SKM-1 (cell line): ENCODE results near the gene ADTRP.
A peak's percentile ranks its signal among the peaks of the same experiment; 100 is the strongest.
"Not testable (repeated sequence)": the region's sequence is repeated elsewhere in the genome, so short reads cannot be mapped to it uniquely, and the experiment has no call there.

Source experiments
- DNase-seq: peaks from one replicate; lab custom pipeline; 2025; ENCODE audit not compliant: unreplicated experiment; lab: John Stamatoyannopoulos, UW

ADTRP gene

DNA sequence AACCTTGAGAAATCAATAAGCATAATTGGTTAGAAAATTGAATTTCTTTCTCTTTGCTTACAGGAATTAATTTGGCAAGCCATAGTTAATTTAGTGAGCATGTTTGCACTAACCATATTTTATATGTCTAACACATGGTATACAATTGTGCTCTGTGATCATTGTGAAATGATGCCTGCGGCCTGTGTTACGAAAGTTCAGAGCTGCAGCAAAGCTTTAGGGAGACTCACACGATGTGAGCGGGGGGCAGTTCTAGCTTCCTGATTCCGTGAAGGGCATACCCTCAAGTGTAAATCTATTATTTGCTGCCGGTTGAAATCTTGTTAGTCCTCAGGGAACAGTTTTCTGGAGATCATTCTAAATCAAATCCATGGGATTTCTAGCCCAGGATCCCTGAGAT lies 25.5 kb upstream of the ADTRP start:
- peak; percentile 83 for DNase-seq

DNA sequence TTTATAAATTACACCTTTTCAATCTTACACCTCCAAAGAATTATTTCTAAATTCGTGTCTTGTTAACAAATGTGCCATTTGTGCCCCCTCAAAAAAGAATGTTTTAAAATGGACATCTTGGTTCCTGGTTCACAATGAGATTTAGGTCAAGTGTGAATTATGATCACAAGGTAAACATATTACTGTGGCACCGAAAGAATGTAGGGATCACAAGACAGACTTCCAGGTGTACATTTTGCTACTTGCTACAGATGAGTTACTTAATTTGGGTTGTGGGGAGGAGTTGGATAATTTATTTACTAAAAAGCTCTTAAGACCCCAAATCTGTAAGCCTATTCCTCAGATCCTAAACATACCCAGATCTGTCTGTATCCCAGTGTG lies 25.0 kb upstream of the ADTRP start:
- no peak for DNase-seq

GRCh38 chr6:11802886-11803590 lies 24.4 kb upstream of the ADTRP start:
- DNase-seq: no peak

- not testable (repeated sequence) for DNase-seq
Observed at GRCh38 chr6:11800531-11800930, 21.9 kb upstream of the ADTRP start.

- no peak for DNase-seq
Observed at GRCh38 chr6:11798538-11798937, 19.9 kb upstream of the ADTRP start.

DNA sequence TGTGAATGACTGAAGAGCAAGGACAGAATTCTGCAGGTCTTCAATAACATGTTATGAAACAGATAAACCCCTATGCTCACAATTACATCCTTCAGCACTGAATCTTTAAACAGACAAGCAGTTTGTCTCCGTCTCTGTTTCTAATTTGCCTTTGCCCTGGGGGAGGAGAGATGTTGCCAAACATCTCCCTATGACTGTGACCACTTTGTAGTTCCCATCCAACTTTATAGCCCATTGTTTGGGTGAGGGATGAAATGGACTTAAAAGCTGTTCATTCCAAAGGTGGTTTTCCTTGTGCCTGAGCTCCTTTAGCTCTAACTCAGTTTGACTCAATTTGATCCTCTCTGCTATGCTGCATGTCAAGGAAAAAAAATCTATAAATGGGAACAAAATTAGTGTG lies 19.5 kb upstream of the ADTRP start:
- no peak for DNase-seq

DNA sequence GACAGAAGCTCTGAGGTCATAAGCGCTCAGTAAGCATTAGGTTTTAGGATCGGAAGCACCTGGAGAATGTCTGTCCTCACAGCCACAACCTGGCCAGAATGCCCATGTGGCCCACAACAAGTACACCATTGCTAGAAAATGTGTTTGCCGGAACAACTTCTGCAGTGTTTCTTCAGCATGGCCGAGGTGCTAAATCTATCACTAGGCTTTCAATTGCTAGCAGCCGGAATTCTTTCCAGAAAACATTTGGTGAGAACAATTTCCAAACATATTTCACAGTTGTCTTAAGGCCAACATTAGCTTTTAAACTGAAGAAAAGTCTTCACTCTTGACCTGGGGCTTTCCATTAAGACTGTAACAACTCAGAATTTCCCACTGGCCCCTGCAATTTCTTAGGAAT lies 18.2 kb upstream of the ADTRP start:
- no peak for DNase-seq

DNA sequence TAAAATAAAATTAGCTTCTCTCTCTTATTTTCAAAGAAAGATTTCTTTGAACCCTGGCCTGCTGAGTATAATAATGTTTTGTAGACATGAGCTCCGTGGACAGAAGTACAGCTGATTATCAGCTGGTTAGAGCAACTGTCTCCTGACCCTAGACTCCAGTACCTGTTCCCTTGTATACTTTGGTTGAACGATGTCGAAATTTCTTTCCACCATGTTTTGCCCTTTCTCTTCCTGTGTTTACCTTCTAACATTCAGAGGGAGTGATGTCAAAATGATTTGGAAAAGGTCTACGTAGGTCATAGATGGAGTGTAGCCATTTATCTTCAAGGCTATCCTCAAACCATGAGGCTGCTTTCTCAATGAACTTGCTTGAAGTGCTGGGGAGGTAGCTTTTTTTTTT lies 16.8 kb upstream of the ADTRP start:
- DNase-seq: no peak

GRCh38 chr6:11793277-11793676 lies 14.7 kb upstream of the ADTRP start:
- no peak for DNase-seq

DNA sequence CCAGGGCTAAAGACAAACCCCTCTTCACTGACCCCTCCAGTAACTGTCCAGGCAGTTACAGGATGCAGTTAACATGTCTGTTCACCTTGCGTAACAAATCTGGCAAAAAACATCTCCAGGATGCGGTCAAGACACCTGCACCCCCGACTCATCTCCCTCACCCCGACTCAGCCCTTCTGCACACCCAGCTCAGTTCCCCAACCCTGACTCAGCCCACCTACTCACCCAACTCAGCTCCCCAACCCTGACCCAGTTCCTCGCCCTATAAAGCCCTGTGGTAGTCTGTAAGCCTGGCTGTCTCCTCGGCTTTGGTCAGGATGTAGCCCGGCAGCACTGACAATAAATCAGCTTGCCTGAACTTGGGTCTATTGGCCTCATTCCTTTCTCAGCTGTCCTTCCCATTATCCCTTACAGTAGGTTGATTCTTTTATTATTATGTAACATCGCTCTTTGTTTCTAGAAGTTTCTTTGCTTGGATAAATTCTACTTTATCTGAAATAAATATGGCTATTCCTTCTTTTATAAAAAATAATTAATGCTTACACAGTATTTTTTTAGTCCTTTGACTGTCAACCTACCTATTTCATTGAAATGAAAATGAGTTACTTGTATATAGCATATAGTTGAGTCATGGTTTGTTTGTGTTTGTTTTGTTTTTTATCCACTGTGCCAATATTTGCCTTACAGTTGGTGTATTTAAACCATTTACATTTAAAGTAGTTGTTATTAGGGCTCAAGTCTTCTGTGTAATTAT lies 12.9 kb upstream of the ADTRP start:
- no peak for DNase-seq

DNA sequence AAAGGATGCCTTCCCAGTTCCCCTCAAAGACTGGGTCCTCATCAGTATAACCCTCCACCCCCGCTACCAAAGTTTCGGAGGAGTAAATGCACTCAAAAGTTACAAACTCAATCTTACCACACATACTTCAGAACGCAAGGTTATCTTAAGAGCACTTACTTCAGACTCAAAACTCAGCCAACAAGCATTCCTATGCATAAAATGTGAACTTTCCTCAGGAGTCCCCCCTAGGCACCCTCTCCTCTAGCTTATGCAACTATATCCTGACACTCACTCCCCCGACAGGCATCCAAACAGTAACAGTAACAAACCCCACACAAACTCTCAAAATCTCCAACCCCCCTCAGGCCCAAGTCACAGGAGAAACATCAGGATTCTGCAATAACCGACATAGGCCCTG lies 11.1 kb upstream of the ADTRP start:
- DNase-seq: no peak

GRCh38 chr6:11788043-11788442 lies 9.4 kb upstream of the ADTRP start:
- peak; percentile 22 for DNase-seq

GRCh38 chr6:11785774-11786579 lies 7.4 kb upstream of the ADTRP start:
- DNase-seq: no peak

DNA sequence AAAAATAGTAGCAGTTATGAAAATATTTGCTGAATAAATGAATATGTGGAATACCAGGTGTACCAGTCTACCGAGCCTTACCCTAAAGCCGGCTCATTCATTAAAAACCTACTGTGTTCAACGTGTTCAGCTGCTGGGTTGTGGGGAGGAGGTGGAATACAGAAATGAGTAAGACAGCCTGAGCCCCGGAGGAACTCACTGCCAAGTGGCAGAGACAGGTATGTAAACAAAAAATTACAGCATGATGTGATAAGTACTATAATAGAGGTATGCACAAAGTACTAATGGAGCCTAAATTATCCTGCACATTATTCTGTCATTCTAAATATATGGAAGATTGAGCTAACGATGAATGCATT lies 6.8 kb upstream of the ADTRP start:
- DNase-seq: no peak

GRCh38 chr6:11784341-11784740 lies 5.7 kb upstream of the ADTRP start:
- DNase-seq: no peak

DNA sequence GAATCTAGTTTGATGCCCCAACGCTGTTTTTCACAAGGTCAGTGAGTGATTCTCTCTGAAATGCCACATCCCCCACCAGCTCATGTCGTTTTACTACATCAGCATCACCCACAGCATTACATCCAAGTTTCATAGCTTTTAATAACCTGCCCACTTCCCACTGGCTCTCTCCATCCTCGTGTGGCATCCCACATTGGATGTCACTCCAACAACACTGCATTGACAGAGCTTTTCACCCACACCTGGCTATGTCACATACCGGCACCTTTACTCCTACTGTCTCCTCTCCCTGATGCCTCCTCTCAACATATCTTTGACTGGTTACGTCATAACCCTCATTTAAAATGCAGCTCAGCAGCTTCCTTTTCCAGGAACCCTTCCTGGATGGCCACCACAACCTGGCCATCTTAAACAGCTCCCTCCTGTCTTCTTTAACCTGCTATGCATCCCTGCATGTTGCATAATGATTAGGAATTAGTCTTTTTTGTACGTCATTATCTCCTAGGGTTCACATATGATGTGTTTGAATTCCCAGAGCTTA lies 5.0 kb upstream of the ADTRP start:
- no peak for DNase-seq

DNA sequence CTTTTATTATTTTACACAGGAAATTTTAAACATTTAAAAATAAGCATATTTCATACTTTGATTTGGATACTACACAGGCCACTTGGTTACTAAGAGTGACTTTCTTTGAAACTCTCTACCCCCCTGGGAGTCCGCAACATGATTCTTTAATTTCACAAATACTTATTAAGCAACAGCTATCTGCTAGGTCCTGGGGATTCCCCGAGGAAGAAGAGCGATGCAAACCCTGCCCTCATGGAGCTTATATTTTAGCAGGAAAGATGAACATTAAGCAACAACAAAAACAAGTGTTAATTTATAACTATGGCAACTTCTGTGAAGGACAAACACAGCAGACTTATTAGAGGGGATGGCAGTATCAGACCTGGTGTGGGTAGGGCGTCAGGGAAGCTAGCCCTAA lies 3.9 kb upstream of the ADTRP start:
- no peak for DNase-seq

DNA sequence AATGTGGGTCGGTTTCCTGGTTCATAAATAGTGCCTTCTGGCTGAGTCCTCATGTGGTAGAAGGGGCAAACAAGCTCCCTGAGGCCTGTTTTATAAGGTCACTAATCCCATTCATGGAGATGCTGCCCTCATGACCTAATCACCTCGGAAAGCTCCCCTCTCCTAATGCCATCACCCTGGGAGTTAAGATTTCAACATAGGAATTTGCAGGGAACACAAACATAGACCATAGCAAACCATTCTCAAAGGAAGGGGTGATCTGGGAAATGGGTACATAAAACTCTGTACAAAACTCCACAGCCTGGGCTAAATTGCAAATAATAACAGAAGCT lies 1.5 kb upstream of the ADTRP start:
- DNase-seq: no peak

- no peak for DNase-seq
Observed at GRCh38 chr6:11779329-11780096, 910 bp upstream of the ADTRP start.

DNA sequence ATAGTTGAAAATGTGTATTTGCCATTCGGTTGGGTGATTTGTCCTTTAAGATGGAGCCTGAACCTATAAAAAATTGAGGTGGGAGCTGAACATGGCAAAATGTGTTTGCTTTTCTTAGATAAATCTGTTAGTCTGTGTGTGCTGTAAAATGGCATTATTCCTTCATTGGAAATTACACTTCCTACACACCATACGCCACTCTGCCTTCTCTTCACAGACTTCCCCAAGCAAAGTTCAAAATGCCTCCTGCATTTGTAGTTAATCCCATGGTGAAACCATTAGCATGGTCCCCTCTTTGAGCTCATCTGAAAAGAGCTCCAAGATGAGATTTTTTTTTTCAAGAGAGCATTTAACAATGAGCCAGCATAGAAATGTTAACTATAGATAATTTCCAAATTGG lies 567 bp downstream of the ADTRP start:
- DNase-seq: no peak

GRCh38 chr6:11775791-11776409 lies 2.7 kb downstream of the ADTRP start:
- no peak for DNase-seq
